Esophagus muscularis mucosa (tissue), 4 donors: ENCODE results near the gene IL1R2. TPM values are rescaled to one million over a fixed set of nuclear protein-coding genes. Genes with fewer than 3 reads are reported as not detected.

Experiments
- DNase-seq: peaks from one replicate; pipeline ENCODE4 v3.0.0-alpha.2; 2017; ENCODE audit errors: extremely low spot score
- H3K27ac ChIP-seq, 4 donors: fragments of 200-600 bp; sonication (generic); replicated peaks in 1 of 4; 1 replicate in 3 of 4; 2 replicates in 1 of 4; pipeline ENCODE4 v1.5.1; 2016 to 2019; ENCODE audit warnings: mild to moderate bottlenecking in 1 of 4
- H3K27me3 ChIP-seq, 4 donors: fragments of 200-600 bp; sonication (generic); one replicate each; pipeline versions ENCODE4 v1.5.1 to v1.6.0; 2016 to 2019
- H3K36me3 ChIP-seq, 4 donors: fragments of 200-600 bp; sonication (generic); one replicate each; pipeline ENCODE4 v1.5.1; 2016 to 2019
- H3K4me1 ChIP-seq, 4 donors: fragments of 200-600 bp; sonication (generic); one replicate each; pipeline ENCODE4 v1.5.1; 2016 to 2019
- H3K4me3 ChIP-seq, 4 donors: fragments of 200-600 bp; sonication (generic); 1 replicate in 2 of 4; 2 replicates in 2 of 4; pipeline ENCODE4 v1.5.1; 2016 to 2019; ENCODE audit warnings: mild to moderate bottlenecking in 4 of 4, moderate library complexity in 1 of 4
- H3K9me3 ChIP-seq, 4 donors: fragments of 200-600 bp; sonication (generic); 1 replicate in 3 of 4; 2 replicates in 1 of 4; pipeline ENCODE4 v1.5.1; 2016 to 2019
- EP300 ChIP-seq: sonication (generic); formaldehyde crosslinking; IDR thresholded peaks from one replicate; pipeline ENCODE4 v1.6.1; 2017; ENCODE audit warnings: antibody characterized with exemption
- POLR2A ChIP-seq: fragments of 450-650 bp; IDR thresholded peaks from one replicate; pipeline ENCODE4 v1.6.1; 2017; ENCODE audit warnings: antibody characterized with exemption, moderate library complexity, mild to moderate bottlenecking, low read depth
- POLR2AphosphoS5 ChIP-seq, 2 donors: sonication (generic); formaldehyde crosslinking; IDR thresholded peaks; one replicate each; pipeline ENCODE4 v1.6.1; 2017; ENCODE audit warnings: antibody characterized with exemption in 2 of 2
- WGBS: methylation state at CpG from one replicate; pipeline ENCODE4 v1.1.5; 2018; 5-methylcytosine and 5-hydroxymethylcytosine counted together
- intact Hi-C: fragments of 100-400 bp; cut with DNase I; formaldehyde crosslinking; loops from one replicate; pipeline ENCODE4 v1.15.1; 2023
- total RNA-seq, 4 donors: library from RNA; depleted of rRNA; stranded (reverse); fragments of >200 nt; gene quantifications; one replicate each; pipeline versions ENCODE4 v1.1.0 to v1.2.1, GENCODE V29; 2016
- TF ChIP-seq, protein P1 (sequence below), 3 experiments: fragments of 200-600 bp in 2 of 3; fragments of 450-650 bp in 1 of 3; sonication (generic) in 2 of 3; IDR thresholded peaks; one replicate each; pipeline ENCODE4 v1.5.1; 2017 to 2019; ENCODE audit warnings: antibody characterized with exemption in 3 of 3, mild to moderate bottlenecking in 2 of 3, moderate library complexity in 1 of 3

IL1R2 gene
- 10 to 100 TPM in 1 of 4 donors, 1 to 10 TPM in 3; 2.5 to 56.2 (median 6.4) TPM for total RNA-seq

- no peak for TF ChIP-seq POLR2A
- no peak for TF ChIP-seq EP300
- no peak for TF ChIP-seq POLR2AphosphoS5 (IDR thresholded peaks at IDR 0.05)
- TF ChIP-seq, protein P1, sequence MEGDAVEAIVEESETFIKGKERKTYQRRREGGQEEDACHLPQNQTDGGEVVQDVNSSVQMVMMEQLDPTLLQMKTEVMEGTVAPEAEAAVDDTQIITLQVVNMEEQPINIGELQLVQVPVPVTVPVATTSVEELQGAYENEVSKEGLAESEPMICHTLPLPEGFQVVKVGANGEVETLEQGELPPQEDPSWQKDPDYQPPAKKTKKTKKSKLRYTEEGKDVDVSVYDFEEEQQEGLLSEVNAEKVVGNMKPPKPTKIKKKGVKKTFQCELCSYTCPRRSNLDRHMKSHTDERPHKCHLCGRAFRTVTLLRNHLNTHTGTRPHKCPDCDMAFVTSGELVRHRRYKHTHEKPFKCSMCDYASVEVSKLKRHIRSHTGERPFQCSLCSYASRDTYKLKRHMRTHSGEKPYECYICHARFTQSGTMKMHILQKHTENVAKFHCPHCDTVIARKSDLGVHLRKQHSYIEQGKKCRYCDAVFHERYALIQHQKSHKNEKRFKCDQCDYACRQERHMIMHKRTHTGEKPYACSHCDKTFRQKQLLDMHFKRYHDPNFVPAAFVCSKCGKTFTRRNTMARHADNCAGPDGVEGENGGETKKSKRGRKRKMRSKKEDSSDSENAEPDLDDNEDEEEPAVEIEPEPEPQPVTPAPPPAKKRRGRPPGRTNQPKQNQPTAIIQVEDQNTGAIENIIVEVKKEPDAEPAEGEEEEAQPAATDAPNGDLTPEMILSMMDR (IDR thresholded peaks at IDR 0.05) = no peak
- 56% methylated on average over 8 of the region's 8 CpGs for WGBS
- Histone ChIP-seq H3K4me3 (no peak within 1 kb of the TSS), H3K9me3 (no peaks in the 10 kb centered on the region), H3K27me3 (no peaks in the 10 kb centered on the region), H3K27ac (no peak within 1 kb of the TSS), H3K4me1 (peaks cover 0 to 11% (median 0%) of the 10 kb centered on the region in 4 donors), H3K36me3 (no peaks in the 10 kb centered on the region)
- no peak for DNase-seq
- intact Hi-C loops = no loop called here
Observed at GRCh38 chr2:101991721-101992145, at the start of gene IL1R2. TSS of gene IL1R2 (plus strand) at chr2:101991960. CDS start at chr2:102008576, 16,616 bp downstream.

DNA sequence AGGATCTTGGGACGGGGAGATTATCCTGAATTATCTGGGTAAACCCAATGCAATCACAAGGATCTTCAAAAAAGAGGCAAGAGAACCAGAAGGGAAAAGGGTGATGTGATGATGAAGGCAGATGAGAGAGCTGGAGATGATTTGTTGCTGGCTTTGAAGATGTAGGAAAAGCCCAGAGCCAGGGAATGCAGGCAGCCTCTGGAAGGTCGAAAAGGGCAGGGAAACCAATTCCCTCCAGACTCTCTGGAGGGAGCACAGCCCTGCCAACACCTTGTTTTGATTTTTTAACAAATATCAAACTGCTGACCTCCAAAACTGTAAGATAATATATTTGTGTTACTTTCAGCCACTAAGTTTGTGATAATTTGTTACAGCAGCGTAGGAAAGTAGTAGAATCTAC, 48.9 kb upstream of the IL1R2 start:
- intact Hi-C loops = no loop called here
- Histone ChIP-seq H3K4me1 (no peaks in the 10 kb centered on the region), H3K27me3 (no peaks in the 10 kb centered on the region), H3K4me3 (no peak overlapping the region), H3K27ac (no peak overlapping the region), H3K36me3 (no peaks in the 10 kb centered on the region), H3K9me3 (no peaks in the 10 kb centered on the region)
- DNase-seq = no peak
- 80% methylated on average over 3 of the region's 3 CpGs for WGBS
- TF ChIP-seq EP300 (no peak), POLR2A (no peak), POLR2AphosphoS5 (IDR thresholded peaks at IDR 0.05) (no peak)
- TF ChIP-seq, protein P1 (IDR thresholded peaks at IDR 0.05) = no peak

DNA sequence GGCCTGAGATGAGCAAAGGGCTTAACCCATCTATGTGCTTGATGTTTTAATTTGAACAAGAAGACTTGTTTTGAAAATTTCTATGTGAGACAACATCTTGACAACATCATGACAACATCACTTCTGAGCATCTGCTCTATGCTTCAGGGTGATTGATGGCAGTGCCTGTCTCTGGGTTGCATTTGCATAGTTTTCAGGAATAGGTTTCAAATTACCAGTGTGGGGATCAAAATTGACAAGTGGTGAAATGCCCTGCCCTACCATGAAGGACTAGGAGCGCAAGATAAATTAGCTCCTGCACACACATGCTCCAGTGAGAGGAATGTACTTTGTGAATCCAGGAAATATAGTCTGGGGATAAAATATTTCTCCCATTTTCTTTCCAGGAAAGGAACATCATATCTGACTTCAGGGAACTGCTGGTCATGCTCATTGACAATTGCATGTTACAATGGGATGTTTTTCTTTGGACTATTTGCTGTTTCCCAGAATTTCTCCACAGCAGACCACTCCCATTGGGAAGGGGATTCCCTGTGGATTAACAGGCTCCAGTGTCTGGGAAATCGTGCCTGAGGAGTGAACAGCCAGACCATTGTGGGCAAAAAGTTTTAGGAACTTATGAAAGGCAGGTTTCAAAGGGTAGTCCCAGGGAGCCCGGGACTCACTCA, 45.3 kb upstream of the IL1R2 start:
- H3K36me3 ChIP-seq = no peaks in the 10 kb centered on the region
- DNase-seq = no peak
- H3K9me3 ChIP-seq = no peaks in the 10 kb centered on the region
- WGBS = 73% methylated on average over 3 of the region's 3 CpGs
- H3K27me3 ChIP-seq = no peaks in the 10 kb centered on the region
- intact Hi-C loops = no loop called here
- H3K4me3 ChIP-seq = no peak overlapping the region
- no peaks in the 10 kb centered on the region for H3K4me1 ChIP-seq
- TF ChIP-seq POLR2AphosphoS5 (IDR thresholded peaks at IDR 0.05) = no peak
- TF ChIP-seq POLR2A = no peak
- TF ChIP-seq EP300 = no peak
- TF ChIP-seq, protein P1 (IDR thresholded peaks at IDR 0.05) = no peak
- no peak overlapping the region for H3K27ac ChIP-seq

DNA sequence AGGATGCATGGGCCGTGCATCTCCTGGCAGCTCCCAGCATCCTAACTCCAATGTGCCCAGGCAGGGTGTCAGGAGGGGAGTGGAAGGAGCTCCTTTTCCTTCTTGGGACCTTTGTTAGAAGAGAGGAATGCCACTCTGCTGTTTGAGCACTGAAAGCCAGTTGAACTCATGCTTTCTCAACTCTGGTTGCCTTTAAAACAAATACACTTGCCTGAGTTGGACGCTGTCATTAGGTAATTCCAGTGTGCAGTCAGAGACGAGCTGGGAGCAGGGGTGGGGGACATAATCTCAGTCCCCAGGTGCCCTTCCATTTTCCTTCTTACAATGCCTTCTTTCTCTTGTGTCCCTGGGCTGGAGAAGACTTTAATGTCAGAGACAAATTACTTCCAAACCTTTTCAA, 44.4 kb upstream of the IL1R2 start:
- WGBS = 78% methylated on average over 3 of the region's 3 CpGs
- H3K27ac ChIP-seq = no peak overlapping the region
- no peaks in the 10 kb centered on the region for H3K9me3 ChIP-seq
- TF ChIP-seq EP300 = no peak
- TF ChIP-seq, protein P1 (IDR thresholded peaks at IDR 0.05) = no peak
- no peak for TF ChIP-seq POLR2A
- no peak for TF ChIP-seq POLR2AphosphoS5 (IDR thresholded peaks at IDR 0.05)
- no peak for DNase-seq
- intact Hi-C loops = no loop called here
- H3K36me3 ChIP-seq = no peaks in the 10 kb centered on the region
- H3K27me3 ChIP-seq = no peaks in the 10 kb centered on the region
- no peaks in the 10 kb centered on the region for H3K4me1 ChIP-seq
- H3K4me3 ChIP-seq = no peak overlapping the region
